SK-N-SH treated with all-trans-retinoic acid at 6 μM for 48 hours (cell line): ENCODE measurements around the gene ALPK3.

Experiments used
- ATAC-seq: fragments of 200-7000 bp; cut with Tn5 transposase; 3 replicates; pipeline ENCODE4 v1.9.1; 2020; ENCODE audit warnings: mild to moderate bottlenecking, moderate library complexity
- ARNTL ChIP-seq: fragments of 450-650 bp; formaldehyde crosslinking; IDR thresholded peaks from 2 replicates; pipeline ENCODE4 v1.5.0; 2020; ENCODE audit warnings: low read depth, mild to moderate bottlenecking, moderate library complexity, borderline replicate concordance
- BACH2 ChIP-seq: fragments of 250-450 bp; sonication (Bioruptor Pico); IDR thresholded peaks from 2 replicates; pipeline ENCODE4 v1.9.0; 2021; ENCODE audit warnings: mild to moderate bottlenecking, borderline replicate concordance
- CREB5 ChIP-seq: fragments of 250-450 bp; sonication (Bioruptor Pico); IDR thresholded peaks from 2 replicates; pipeline ENCODE4 v1.5.1; 2020; ENCODE audit warnings: low read depth, mild to moderate bottlenecking, moderate library complexity
- CSDC2 ChIP-seq: fragments of 250-450 bp; sonication (Bioruptor Pico); IDR thresholded peaks from 2 replicates; pipeline ENCODE4 v1.5.0; 2020; ENCODE audit warnings: mild to moderate bottlenecking, moderate library complexity
- CSRNP3 ChIP-seq: fragments of 250-450 bp; sonication (Bioruptor Pico); IDR thresholded peaks from 2 replicates; pipeline ENCODE4 v1.5.1; 2021; ENCODE audit warnings: mild to moderate bottlenecking, moderate library complexity
- ESRRG ChIP-seq: fragments of 250-450 bp; sonication (Bioruptor Pico); IDR thresholded peaks from 2 replicates; pipeline ENCODE4 v1.6.1; 2021; ENCODE audit warnings: mild to moderate bottlenecking
- ISL1 ChIP-seq: fragments of 250-450 bp; sonication (Bioruptor Pico); IDR thresholded peaks from 2 replicates; pipeline ENCODE4 v2.1.2; 2022; ENCODE audit warnings: mild to moderate bottlenecking, moderate library complexity
- OSR1 ChIP-seq: fragments of 250-450 bp; sonication (Bioruptor Pico); IDR thresholded peaks from 2 replicates; pipeline ENCODE4 v1.8.0; 2022; ENCODE audit warnings: moderate library complexity, mild to moderate bottlenecking, inconsistent platforms
- PATZ1 ChIP-seq: fragments of 250-450 bp; sonication (Bioruptor Pico); IDR thresholded peaks from 2 replicates; pipeline ENCODE4 v1.8.0; 2020; ENCODE audit warnings: mild to moderate bottlenecking, moderate library complexity, borderline replicate concordance
- POU6F1 ChIP-seq: fragments of 250-450 bp; sonication (Bioruptor Pico); IDR thresholded peaks from 2 replicates; pipeline ENCODE4 v1.8.0; 2021; ENCODE audit warnings: low read depth, mild to moderate bottlenecking, moderate library complexity, borderline replicate concordance
- PPARA ChIP-seq: fragments of 250-450 bp; sonication (Bioruptor Pico); IDR thresholded peaks from 2 replicates; pipeline ENCODE4 v1.5.0; 2020; ENCODE audit warnings: mild to moderate bottlenecking, borderline replicate concordance
- RARB ChIP-seq: fragments of 250-450 bp; sonication (Bioruptor Pico); IDR thresholded peaks from 2 replicates; pipeline ENCODE4 v1.8.0; 2021; ENCODE audit warnings: mild to moderate bottlenecking, moderate library complexity
- SNAI2 ChIP-seq: fragments of 250-450 bp; sonication (Bioruptor Pico); IDR thresholded peaks from 2 replicates; pipeline ENCODE4 v1.5.0; 2020; ENCODE audit warnings: mild to moderate bottlenecking, moderate library complexity
- TCF4 ChIP-seq: fragments of 250-450 bp; sonication (Bioruptor Pico); IDR thresholded peaks from 2 replicates; pipeline ENCODE4 v1.8.0; 2021; ENCODE audit warnings: mild to moderate bottlenecking, moderate library complexity, borderline replicate concordance
- TOX ChIP-seq: fragments of 250-450 bp; sonication (Bioruptor Pico); IDR thresholded peaks from 2 replicates; pipeline ENCODE4 v1.8.0; 2021; ENCODE audit warnings: mild to moderate bottlenecking, moderate library complexity, borderline replicate concordance
- ZC3H10 ChIP-seq: fragments of 250-450 bp; sonication (Bioruptor Pico); IDR thresholded peaks from 2 replicates; pipeline ENCODE4 v1.5.1; 2021; ENCODE audit warnings: mild to moderate bottlenecking, moderate library complexity
- ZFP3 ChIP-seq: fragments of 250-450 bp; sonication (Bioruptor Pico); IDR thresholded peaks from 2 replicates; pipeline ENCODE4 v1.5.0; 2020; ENCODE audit warnings: mild to moderate bottlenecking, moderate library complexity
- ZFP30 ChIP-seq: fragments of 450-650 bp; formaldehyde crosslinking; IDR thresholded peaks from 2 replicates; pipeline ENCODE4 v1.5.0; 2022; ENCODE audit warnings: mild to moderate bottlenecking, moderate library complexity
- ZNF565 ChIP-seq: fragments of 450-650 bp; formaldehyde crosslinking; conservative IDR thresholded peaks from 2 replicates; pipeline ENCODE4 v1.5.0; 2020; ENCODE audit warnings: low read depth, mild to moderate bottlenecking, moderate library complexity
- ZNF70 ChIP-seq: fragments of 450-650 bp; formaldehyde crosslinking; IDR thresholded peaks from 2 replicates; pipeline ENCODE4 v1.5.0; 2020; ENCODE audit warnings: mild to moderate bottlenecking, moderate library complexity
- ZNF8 ChIP-seq: fragments of 450-650 bp; formaldehyde crosslinking; IDR thresholded peaks from 2 replicates; pipeline ENCODE4 v1.5.0; 2020; ENCODE audit warnings: mild to moderate bottlenecking, moderate library complexity

ALPK3 gene

GRCh38 chr15:84784262-84784661 is 32.9 kb upstream of the ALPK3 start:
- no peak; the same call in 2 of the 3 replicates for ATAC-seq
- TF ChIP-seq OSR1 (no peak), ZNF70 (CRISPR knock-in tag) (no peak), ZFP3 (no peak), PATZ1 (CRISPR knock-in tag) (no peak), POU6F1 (CRISPR knock-in tag) (no peak)

GRCh38 chr15:84785053-84785452 is 32.1 kb upstream of the ALPK3 start:
- TF ChIP-seq ARNTL (CRISPR knock-in tag) (no peak), PPARA (CRISPR knock-in tag) (no peak), SNAI2 (CRISPR knock-in tag) (no peak), OSR1 (no peak), TCF4 (no peak), RARB (CRISPR knock-in tag) (no peak), CREB5 (CRISPR knock-in tag) (no peak)
- ATAC-seq = no peak

GRCh38 chr15:84788500-84788899 is 28.7 kb upstream of the ALPK3 start:
- no peak for ATAC-seq

GRCh38 chr15:84789762-84790161 is 27.4 kb upstream of the ALPK3 start:
- ATAC-seq = no peak
- TF ChIP-seq BACH2 = no peak
- TF ChIP-seq ZFP30 (CRISPR knock-in tag) = no peak

More at GRCh38 chr15:84788500-84788899, 28.7 kb upstream of the ALPK3 start:
- no peak for TF ChIP-seq ZNF565 (CRISPR knock-in tag)
- no peak for TF ChIP-seq ZFP30 (CRISPR knock-in tag)
- TF ChIP-seq RARB (CRISPR knock-in tag) = no peak
- no peak for TF ChIP-seq ZNF8 (CRISPR knock-in tag)
- TF ChIP-seq SNAI2 (CRISPR knock-in tag) = no peak
- TF ChIP-seq ZC3H10 = no peak
- TF ChIP-seq CSDC2 = no peak
- TF ChIP-seq OSR1 = no peak
- TF ChIP-seq PATZ1 (CRISPR knock-in tag) = no peak

GRCh38 chr15:84790676-84791075 is 26.5 kb upstream of the ALPK3 start:
- ATAC-seq = no peak
- TF ChIP-seq POU6F1 (CRISPR knock-in tag) = no peak
- no peak for TF ChIP-seq ARNTL (CRISPR knock-in tag)
- no peak for TF ChIP-seq ISL1 (CRISPR knock-in tag)
- no peak for TF ChIP-seq PATZ1 (CRISPR knock-in tag)
- TF ChIP-seq CSRNP3 (CRISPR knock-in tag) = no peak
- no peak for TF ChIP-seq PPARA (CRISPR knock-in tag)
- TF ChIP-seq SNAI2 (CRISPR knock-in tag) = no peak
- TF ChIP-seq TCF4 = no peak
- TF ChIP-seq ZC3H10 = no peak
- TF ChIP-seq ZNF565 (CRISPR knock-in tag) = no peak
- TF ChIP-seq TOX (CRISPR knock-in tag) = no peak
- no peak for TF ChIP-seq RARB (CRISPR knock-in tag)
- no peak for TF ChIP-seq ZFP3
- no peak for TF ChIP-seq ESRRG (CRISPR knock-in tag)
- TF ChIP-seq ZFP30 (CRISPR knock-in tag) = no peak
- TF ChIP-seq ZNF70 (CRISPR knock-in tag) = no peak
- TF ChIP-seq OSR1 = no peak
